Upper lobe of left lung (tissue), 6 donors: ENCODE results near the gene IL21R. TPM values are rescaled to one million over a fixed set of nuclear protein-coding genes. Genes with fewer than 3 reads are reported as not detected.

Experiments used
- ATAC-seq, 2 donors: fragments of 200-7000 bp; cut with Tn5 transposase; one replicate each; pipeline ENCODE4 v1.9.1; 2022; ENCODE audit warnings: mild to moderate bottlenecking in 2 of 2, moderate library complexity in 2 of 2; ENCODE audit not compliant: low FRiP score in 2 of 2
- DNase-seq, 2 donors: peaks; one replicate each; pipeline ENCODE4 v3.0.0-alpha.2; 2019 to 2020
- H3K27ac ChIP-seq, 4 donors: fragments of 200-600 bp; sonication (generic); one replicate each; pipeline ENCODE4 v1.5.1; 2016 to 2019
- H3K27me3 ChIP-seq, 4 donors: fragments of 200-600 bp; sonication (generic); one replicate each; pipeline ENCODE4 v1.5.1; 2017 to 2019
- H3K36me3 ChIP-seq, 4 donors: fragments of 200-600 bp; sonication (generic); one replicate each; pipeline ENCODE4 v1.5.1; 2016 to 2019
- H3K4me1 ChIP-seq, 4 donors: fragments of 200-600 bp; sonication (generic); one replicate each; pipeline ENCODE4 v1.5.1; 2018 to 2019
- H3K4me3 ChIP-seq, 4 donors: fragments of 200-600 bp; sonication (generic); one replicate each; pipeline ENCODE4 v1.5.1; 2017 to 2019; ENCODE audit warnings: mild to moderate bottlenecking in 2 of 4, moderate library complexity in 1 of 4
- H3K9me3 ChIP-seq, 4 donors: fragments of 200-600 bp; sonication (generic); one replicate each; pipeline ENCODE4 v1.5.1; 2018 to 2019
- CTCF ChIP-seq, 6 experiments: fragments of 450-650 bp in 4 of 6; fragments of 200-600 bp in 2 of 6; sonication (generic) in 2 of 6; IDR thresholded peaks; one replicate each; pipeline ENCODE4 v1.5.1; 2016 to 2019; ENCODE audit warnings: antibody characterized with exemption in 6 of 6
- EP300 ChIP-seq, 4 donors: sonication (generic); formaldehyde crosslinking; IDR thresholded peaks; one replicate each; pipeline ENCODE4 v1.5.1; 2017; ENCODE audit warnings: antibody characterized with exemption in 4 of 4, control low read depth in 2 of 4
- POLR2A ChIP-seq, 4 donors: fragments of 450-650 bp; IDR thresholded peaks; one replicate each; pipeline ENCODE4 v1.5.1; 2016 to 2017; ENCODE audit warnings: antibody characterized with exemption in 4 of 4, mild to moderate bottlenecking in 2 of 4
- POLR2AphosphoS5 ChIP-seq, 2 donors: sonication (generic); formaldehyde crosslinking; IDR thresholded peaks; one replicate each; pipeline ENCODE4 v1.5.1; 2017; ENCODE audit warnings: antibody characterized with exemption in 2 of 2
- WGBS, 2 donors: methylation state at CpG; one replicate each; pipeline ENCODE4 v1.1.5; 2017 to 2018; 5-methylcytosine and 5-hydroxymethylcytosine counted together
- total RNA-seq, 6 donors: library from RNA; depleted of rRNA in 4 of 6; stranded (reverse); fragments of >200 nt in 4 of 6; gene quantifications; one replicate each; pipeline versions ENCODE4 v1.1.0 to v1.2.1, GENCODE V29; 2016 to 2021
- donor health status: DM: no; HTN: no; CAD: no; lungs with moderate emphysema.
- donor health status: DM: no; HTN: yes; CAD: no; lungs with severe emphysema.

The IL21R gene
- total RNA-seq, 6 donors from 2014 or later = 2.0 to 10.1 (median 3.6) TPM

DNA sequence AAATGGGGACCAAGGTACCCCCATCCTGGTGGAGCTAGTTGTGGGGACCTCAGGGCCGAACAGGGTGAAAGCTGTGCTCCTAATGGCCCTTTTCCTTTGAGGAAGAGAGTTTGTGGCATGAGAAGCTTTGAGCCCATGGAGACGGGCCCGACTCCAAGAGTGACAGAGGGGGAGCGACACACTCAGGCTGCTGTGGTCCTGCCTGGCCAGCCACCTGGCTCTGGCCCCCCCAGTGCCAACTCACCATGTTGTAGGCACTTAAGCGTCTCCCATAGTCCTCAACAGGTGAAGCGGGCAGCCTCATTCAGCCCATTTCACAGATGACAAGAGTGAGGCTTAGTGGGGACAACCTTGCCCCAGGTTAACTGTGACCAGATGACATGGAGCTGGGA lies 1.6 kb downstream of the IL21R start:
- peaks cover 23 to 67% (median 48%) of the 10 kb centered on the region in 4 donors for H3K4me1 ChIP-seq
- peak overlapping the region in 3 of 4 donors; percentile 34 to 51 (median 44) for H3K4me3 ChIP-seq
- H3K27me3 ChIP-seq = no peaks in the 10 kb centered on the region
- no peaks in the 10 kb centered on the region for H3K36me3 ChIP-seq
- 71 to 75% methylated on average over 5 to 6 of the region's 6 CpGs for WGBS, 2 donors
- H3K9me3 ChIP-seq = no peaks in the 10 kb centered on the region
- peak overlapping the region in 3 of 4 donors; percentile 11 to 80 (median 78) for H3K27ac ChIP-seq
- DNase-seq (no peak), ATAC-seq (no peak)
- TF ChIP-seq CTCF (IDR thresholded peaks at IDR 0.05) (no peak), POLR2AphosphoS5 (IDR thresholded peaks at IDR 0.05) (no peak), EP300 (IDR thresholded peaks at IDR 0.05) (no peak), POLR2A (IDR thresholded peaks at IDR 0.05) (no peak)

DNA sequence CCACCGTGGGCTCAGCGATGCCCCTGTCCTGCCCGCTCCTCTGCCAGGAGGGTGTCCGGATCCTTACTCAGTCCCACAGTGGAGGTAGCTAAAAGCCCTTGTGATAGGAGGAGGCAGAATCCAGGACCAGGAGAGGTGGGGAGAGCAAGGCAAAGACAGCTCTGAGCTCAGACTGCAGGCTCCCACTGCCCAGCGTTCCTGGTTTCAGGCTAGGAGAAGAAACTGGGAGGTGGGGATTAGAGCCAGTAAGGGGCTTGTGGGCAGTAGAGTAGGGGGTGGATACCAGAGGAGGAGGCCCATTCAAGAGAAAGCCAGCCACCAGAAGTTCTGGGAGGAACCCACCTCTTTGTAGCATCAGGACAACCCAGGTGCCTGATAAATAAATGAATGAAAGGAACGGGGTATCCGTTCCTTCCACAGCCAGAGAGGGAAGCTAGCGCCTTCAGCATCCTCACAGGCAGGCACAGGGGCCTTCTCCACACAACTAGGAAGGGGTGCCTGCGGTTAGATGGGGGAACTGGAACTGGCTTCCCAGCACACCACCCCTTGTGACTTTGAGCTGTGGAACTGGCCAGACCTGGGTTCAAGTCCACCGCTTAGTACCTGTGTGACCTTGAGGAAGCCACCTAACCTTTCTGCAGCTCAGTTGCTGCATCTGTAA lies 2.3 kb downstream of the IL21R start:
- peak overlapping the region in 1 of 4 donors; percentile 51 for H3K4me3 ChIP-seq
- ATAC-seq (no peak), DNase-seq (no peak)
- 76 to 87% methylated on average over 9 to 10 of the region's 10 CpGs for WGBS, 2 donors
- TF ChIP-seq POLR2AphosphoS5 (IDR thresholded peaks at IDR 0.05) = no peak
- no peak for TF ChIP-seq EP300 (IDR thresholded peaks at IDR 0.05)
- no peak for TF ChIP-seq POLR2A (IDR thresholded peaks at IDR 0.05)
- no peak for TF ChIP-seq CTCF (IDR thresholded peaks at IDR 0.05)
- H3K4me1 ChIP-seq = peaks cover 20 to 70% (median 49%) of the 10 kb centered on the region in 4 donors
- H3K27me3 ChIP-seq = no peaks in the 10 kb centered on the region
- peak overlapping the region in 1 of 4 donors; percentile 11 for H3K27ac ChIP-seq
- H3K36me3 ChIP-seq = no peaks in the 10 kb centered on the region
- no peaks in the 10 kb centered on the region for H3K9me3 ChIP-seq

DNA sequence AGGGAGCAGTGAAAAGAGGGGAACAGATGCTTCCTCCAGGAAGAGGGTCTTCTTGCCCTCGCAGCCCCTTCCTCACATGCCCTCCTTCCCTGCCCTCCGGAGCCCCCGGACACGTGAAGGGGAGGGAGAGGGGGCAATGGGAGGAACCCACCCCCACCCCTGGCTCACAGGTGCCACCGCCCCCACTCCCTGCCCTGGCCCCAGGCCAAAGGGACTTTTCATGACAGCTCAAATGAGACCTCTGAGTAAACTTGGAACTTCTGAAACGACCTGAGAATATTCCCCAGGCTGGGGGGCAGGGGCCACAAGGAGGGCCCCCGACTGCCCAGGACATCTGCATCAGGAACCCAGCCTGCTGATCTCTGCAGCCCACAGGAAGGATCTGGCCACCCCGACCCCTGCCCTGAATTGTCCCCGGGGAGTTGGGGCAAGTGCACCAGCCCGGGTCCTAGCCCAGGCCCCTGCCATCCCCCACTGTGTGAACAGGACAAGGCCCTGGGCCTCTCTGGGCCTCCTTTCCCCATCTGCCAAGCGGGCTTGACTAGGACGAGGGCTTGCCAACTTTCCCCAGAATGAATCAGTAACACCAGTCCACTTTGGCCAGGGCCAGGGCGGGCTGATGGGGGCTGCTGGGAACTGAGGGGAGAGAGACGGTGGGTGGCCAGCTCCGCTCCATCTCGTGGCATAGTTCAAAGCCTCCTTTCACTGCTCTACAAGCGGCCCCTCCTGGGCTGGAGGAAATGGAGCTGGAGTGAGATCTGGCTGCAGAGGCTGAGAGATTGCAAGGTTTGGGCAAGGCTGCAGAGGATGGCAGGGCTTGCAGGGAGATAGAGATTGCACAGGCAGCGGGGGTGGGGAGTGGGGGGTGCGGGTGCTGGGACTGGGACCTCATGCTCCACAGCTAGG lies 3.8 kb downstream of the IL21R start:
- ATAC-seq = no peak
- H3K4me1 ChIP-seq = peaks cover 20 to 76% (median 53%) of the 10 kb centered on the region in 4 donors
- 52 to 67% methylated on average over 16 to 19 of the region's 19 CpGs for WGBS, 2 donors
- DNase-seq = peak in 1 of 2 donors; percentile 52
- H3K4me3 ChIP-seq = no peak overlapping the region
- no peaks in the 10 kb centered on the region for H3K9me3 ChIP-seq
- no peak for TF ChIP-seq CTCF (IDR thresholded peaks at IDR 0.05)
- TF ChIP-seq POLR2A (IDR thresholded peaks at IDR 0.05) = no peak
- no peak for TF ChIP-seq EP300 (IDR thresholded peaks at IDR 0.05)
- no peak for TF ChIP-seq POLR2AphosphoS5 (IDR thresholded peaks at IDR 0.05)
- no peaks in the 10 kb centered on the region for H3K36me3 ChIP-seq
- H3K27ac ChIP-seq = peak overlapping the region; percentile 1 to 69 (median 50)
- H3K27me3 ChIP-seq = no peaks in the 10 kb centered on the region

GRCh38 chr16:27406511-27407128 lies 4.6 kb downstream of the IL21R start:
- WGBS, 2 donors = 69 to 77% methylated on average over 6 of the region's 6 CpGs

More at GRCh38 chr16:27406511-27407128, 4.6 kb downstream of the IL21R start:
- no peak for TF ChIP-seq CTCF (IDR thresholded peaks at IDR 0.05)
- no peak for TF ChIP-seq POLR2AphosphoS5 (IDR thresholded peaks at IDR 0.05)
- no peak for TF ChIP-seq EP300 (IDR thresholded peaks at IDR 0.05)
- TF ChIP-seq POLR2A (IDR thresholded peaks at IDR 0.05) = no peak
- ATAC-seq (no peak), DNase-seq (no peak)
- no peak overlapping the region for H3K4me3 ChIP-seq
- peaks cover 14 to 70% (median 47%) of the 10 kb centered on the region in 4 donors for H3K4me1 ChIP-seq
- H3K27ac ChIP-seq = peak overlapping the region; percentile 10 to 73 (median 56)
- no peaks in the 10 kb centered on the region for H3K27me3 ChIP-seq
- no peaks in the 10 kb centered on the region for H3K36me3 ChIP-seq
- no peaks in the 10 kb centered on the region for H3K9me3 ChIP-seq
